HG03571 (cell line): Measurements from ENCODE around the gene DLGAP1.

ENCODE experiments used
- ATAC-seq: cut with Tn5 transposase; IDR thresholded peaks from one replicate; pipeline ENCODE4 v1.9.1; 2021; ENCODE audit not compliant: unreplicated experiment

Gene DLGAP1

DNA sequence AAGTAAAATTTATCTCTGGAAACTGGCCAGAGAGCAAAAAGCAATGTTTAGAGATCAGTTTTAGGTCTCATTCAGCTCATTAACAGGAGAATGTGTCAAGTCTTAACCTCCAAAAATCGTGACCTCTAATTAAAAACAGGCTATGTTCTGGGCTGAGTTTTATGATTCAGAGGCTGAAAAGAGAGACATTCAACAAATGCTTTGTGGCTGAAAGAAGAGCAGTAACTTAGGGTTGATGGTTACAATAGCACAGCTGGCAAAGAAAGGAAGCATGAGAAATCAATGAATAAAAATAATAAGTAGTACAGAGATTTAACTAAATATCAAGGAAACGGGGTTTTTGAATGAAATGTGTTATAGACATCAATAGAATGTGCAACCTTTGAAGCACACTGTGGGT, 992.1 kb downstream of the DLGAP1 start:
- no peak for ATAC-seq

GRCh38 chr18:3461704-3462103, 993.4 kb downstream of the DLGAP1 start:
- ATAC-seq: no peak

DNA sequence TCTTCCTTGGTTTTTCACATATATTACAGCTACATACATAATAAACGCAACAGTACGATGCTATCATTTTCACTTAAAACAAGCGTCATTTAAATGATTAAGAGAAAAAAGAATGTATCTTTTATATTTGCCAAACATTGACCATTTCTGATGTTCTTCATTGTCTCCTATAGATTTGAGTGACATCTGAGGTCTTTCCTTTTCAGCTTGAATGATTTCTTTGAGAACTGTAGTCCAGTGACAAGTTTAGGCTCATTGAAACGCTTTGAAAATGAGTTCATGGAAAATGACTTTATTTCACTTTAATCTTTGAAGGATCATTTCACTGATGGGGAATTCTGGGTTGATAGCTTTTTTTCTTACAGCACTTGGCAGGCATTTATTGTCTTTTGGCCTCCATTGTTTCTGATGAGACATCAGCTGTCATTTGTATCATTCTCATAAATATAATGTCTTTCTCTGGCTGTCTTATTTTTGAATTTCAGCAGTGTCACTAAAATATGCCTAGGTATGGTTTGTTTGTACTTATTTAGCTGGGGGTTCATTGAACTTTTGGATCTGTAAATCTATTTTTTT, 994.2 kb downstream of the DLGAP1 start:
- ATAC-seq: no peak

DNA sequence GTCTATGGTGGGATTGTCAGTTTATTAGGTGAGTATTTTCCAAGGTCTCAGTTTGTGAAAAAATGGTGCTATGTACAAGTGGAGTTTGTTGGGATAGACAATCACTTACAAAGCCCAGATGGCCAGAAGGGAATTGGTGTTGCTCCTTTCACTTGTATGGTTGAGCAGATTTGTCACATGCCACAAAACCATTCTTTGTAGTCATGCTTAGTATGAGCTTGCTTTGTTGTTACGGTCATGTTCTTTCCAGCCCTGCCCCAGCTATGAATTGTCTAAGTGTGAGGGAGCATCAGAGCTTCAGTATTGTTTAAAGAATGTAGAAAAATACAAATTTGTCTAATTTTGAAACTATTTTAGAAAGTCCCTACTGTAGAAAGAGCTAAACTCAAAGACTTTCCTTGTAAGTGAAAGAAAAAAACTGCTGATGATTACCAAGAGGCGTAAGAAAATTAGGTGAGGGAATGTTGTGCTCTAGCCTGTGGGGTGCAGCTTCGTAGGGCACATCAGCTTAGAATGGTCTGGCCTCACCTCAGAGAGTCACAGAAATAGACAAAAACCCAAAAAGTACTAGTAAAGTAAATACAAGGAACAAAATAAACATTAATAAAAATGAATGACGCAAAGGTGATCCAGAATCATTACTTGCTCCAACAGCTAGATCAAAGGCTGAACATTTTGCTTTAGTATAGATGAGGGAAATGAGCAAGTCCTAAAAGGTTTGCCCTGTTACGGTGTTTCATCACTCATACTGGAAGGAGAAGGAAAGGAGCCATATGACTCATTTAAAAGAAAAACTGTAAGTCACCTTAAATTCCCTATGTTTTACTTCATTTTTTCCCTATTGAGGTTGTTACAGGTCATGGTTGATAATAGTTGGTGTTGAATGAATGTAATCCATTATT, 995.9 kb downstream of the DLGAP1 start:
- ATAC-seq: no peak

- ATAC-seq: no peak
Measured at GRCh38 chr18:3458378-3458777, 996.7 kb downstream of the DLGAP1 start.

- no peak for ATAC-seq
Measured at GRCh38 chr18:3457261-3457724, 997.8 kb downstream of the DLGAP1 start.

DNA sequence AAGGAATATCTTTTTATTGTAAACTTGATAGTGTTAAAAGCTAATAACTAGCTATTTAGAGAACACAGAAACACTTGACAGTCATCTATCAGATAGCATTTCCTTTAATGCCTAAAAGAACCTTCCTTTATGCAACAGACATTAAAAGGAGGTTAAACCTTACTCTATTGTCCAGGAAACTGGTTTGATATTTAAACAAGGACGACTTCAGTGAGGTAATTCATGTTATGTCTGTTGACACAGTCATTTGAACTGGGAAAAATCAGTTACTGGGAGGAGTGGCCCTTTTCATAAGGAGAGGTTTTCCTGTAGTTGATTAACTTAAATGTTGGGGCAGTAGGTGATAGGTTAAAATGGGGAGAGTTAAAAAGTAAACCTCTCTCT, 998.4 kb downstream of the DLGAP1 start:
- no peak for ATAC-seq

DNA sequence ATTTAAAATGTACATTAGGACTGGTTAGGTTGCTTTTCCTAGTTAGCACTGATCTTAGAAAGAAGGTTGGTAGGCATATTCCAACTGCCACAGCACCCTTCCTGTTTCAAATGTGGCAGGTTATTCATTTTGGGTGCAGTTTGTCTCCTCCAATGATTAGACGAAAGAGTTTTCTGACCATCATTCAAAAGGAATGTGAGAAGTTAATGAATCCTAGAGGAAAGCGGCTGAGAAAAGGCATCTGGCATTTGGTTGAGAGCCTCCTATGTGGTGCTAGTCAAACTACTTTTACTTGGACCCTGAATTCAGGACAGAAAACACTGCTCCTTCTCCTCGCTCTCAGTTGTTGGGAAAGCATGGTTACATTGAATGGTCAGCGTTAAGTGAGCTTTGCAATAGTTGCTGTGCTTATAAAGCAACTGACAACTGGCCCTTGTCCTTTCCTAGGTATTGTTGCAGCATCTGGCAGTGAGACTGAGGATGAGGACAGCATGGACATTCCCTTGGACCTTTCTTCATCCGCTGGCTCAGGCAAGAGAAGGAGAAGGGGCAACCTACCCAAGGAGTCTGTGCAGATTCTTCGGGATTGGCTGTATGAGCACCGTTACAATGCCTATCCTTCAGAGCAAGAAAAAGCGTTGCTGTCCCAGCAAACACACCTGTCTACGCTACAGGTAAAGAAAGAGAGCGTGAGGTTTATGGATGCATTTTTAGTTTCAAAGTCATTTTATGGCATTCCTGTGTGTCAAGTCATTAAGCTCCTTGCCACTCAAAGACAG, 999.0 kb downstream of the DLGAP1 start:
- no peak for ATAC-seq

GRCh38 chr18:3455090-3455635, 999.9 kb downstream of the DLGAP1 start:
- no peak for ATAC-seq

DNA sequence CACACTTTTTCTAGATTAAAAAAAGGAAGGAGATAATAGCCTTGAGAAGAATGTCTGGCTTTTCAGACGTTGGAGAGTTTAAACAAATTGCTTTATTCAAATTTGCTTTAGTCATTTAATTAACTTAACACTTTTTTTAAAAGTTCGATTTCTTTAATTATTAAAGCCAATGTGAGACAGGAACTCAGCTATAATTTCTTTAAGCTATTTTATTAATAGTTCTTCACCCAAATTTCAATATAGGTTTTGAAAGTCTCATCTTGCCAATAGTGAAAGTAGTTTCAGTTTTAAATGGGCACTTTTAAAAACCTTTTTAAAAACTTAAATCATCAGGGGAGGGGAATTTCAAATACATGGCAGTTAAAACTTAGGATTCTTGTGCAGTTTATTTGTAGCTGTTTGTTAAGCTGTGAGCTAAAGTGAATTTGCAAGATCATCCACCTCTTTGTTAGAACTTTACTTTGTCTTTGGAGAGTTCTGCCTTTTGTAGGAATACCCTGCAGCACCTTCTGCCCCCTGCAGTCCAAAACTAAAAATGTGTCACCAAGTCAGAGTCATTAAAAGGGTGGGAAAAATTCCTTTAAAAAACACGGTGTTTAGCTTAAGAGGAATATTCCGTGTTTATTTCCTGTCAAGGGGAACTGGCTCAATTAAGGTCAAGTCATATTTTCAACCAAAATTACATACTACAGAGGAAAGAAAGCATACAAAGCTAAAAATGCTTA, 1000.6 kb downstream of the DLGAP1 start:
- no peak for ATAC-seq

DNA sequence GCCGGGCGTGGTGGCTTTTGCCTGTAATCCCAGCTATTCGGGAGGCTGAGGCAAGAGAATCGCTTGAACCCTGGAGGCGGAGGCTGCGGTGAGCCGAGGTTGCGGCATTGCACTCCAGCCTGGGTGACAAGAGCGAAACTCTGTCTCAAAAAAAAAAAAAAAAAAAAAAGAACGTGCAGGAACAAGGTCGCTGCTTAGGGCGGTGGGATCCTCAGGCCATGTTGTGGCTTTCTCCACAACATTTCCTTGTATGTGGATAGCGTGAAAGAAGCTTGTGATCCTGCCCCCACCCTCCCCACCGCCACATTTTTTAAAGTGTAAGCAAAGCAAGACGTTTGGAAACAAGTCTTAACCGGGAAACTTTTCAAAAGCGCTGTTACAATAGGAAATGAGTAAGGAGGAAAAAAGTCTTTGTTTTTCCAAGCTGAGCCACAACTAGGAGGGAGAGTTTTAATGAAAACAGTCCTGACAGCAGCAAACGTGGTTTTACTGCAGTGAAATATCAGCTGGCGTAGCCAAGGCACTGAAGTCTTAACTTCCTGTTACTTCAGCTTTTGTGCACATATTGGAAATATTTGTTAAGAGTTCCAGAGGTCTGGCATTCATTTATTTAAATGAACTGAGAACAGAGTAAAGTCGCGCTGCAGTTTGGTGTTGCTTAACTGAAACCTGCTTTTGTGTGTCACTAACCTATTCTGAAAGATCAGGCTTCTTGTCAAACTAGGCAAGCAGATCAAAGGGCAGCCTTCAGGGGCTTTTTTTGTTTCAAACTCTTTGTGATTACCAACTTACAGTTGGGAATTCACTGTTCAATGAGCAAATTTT, 1001.4 kb downstream of the DLGAP1 start:
- no peak for ATAC-seq

GRCh38 chr18:3452750-3453539, 1002.2 kb downstream of the DLGAP1 start:
- ATAC-seq: no peak

DNA sequence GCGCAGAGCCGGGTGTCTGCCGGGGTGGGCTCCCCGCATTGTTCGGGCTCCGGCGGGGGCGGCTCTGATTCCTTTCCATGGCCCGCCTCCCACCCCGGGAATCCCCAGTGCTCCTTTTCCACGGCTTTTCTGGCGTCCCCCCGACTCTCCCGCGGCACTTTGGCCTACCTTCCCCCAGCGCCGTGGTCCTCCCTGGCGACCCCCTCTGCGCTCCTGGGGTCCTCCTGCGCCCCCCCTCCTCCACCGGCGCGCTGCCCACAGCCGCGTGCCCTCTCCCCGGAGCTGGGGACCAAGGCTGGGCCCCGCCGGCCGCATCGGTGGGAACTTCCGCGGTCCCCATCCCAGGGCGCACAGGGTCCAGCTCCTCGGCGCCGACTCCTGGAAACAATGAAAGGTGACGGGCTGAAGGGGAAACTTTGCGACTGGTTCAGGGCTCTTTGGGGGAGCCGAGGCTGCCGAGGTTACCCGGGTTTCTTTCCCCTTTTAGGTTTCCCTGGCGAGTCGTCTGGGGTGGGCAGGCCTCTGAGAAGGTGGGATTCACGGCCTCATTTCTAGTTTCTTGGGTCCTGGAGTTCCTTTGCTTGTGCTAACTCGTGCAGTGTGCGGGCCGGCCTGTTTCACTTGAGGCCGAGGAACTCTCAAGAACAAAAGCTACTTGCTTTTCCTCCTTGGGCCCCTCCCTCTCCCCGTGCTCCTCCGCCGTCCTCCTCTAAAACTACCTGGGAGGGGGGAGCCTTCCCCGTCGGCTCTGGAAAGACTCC, 1002.9 kb downstream of the DLGAP1 start:
- ATAC-seq: no peak

- ATAC-seq: no peak
Measured at GRCh38 chr18:3451183-3451988, 1003.7 kb downstream of the DLGAP1 start.

GRCh38 chr18:3450799-3451182, 1004.3 kb downstream of the DLGAP1 start:
- no peak for ATAC-seq

DNA sequence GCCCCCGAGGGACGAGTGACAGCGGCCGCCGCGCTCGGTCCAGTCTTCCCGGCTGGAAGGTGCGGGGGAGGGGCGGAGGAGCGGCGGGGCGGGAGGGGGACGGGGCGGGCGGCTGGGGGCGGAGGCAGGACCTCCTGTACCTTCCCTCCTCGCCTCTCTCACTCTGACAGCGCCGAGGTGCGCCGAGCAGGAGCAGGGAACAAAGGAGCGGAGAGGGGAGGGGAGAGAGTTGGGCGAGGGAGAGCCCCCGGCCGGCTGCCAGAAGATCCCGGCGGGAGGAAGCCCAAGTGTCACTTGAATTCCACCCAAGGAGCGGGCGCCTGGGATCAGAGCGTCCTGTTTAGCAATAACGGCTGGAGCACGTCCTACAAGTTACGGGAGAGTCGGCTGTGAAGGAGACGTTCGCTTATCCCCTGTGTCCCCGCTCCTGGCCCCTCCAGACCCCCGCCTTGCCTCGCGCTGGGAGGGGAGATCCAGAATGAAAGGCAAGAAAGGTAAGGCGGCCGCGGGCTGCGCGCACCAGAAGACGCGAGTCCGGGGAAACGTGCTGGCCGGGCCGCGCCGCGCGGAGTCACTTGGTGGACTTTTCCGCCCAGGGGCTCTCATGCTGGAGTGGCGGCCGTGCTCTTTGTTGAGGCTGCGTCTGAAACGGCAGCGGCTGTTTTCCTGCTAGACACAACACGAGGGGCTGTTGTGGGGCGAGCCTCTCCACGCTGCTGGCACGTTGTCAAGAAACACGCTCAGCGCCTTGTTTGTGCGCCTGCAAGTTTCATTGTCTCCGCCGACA, 1004.9 kb downstream of the DLGAP1 start, which contains the start of gene TGIF1:
TGIF1 (plus strand) TSS at position 161 of the 787 bp plus-strand sequence; CDS start at position 479, 318 bp downstream.
- ATAC-seq: no peak
